Ramos (cell line): ENCODE data around the gene PGS1.

ENCODE experiments used
- in situ Hi-C: fragments of 300-500 bp; cut with MboI; formaldehyde crosslinking; loops from one replicate; pipeline ENCODE4 v1.14.3; 2022; ENCODE audit warnings: low sequenced_read_pairs; ENCODE audit not compliant: unreplicated experiment

PGS1 gene

GRCh38 chr17:78422267-78422605, 43.8 kb downstream of the PGS1 start:
- in situ Hi-C loops = loop anchor here (10.0 kb wide), 1 partner anchor 337 kb away; no protein-coding TSS in a partner anchor

- in situ Hi-C loops = loop anchor here (10.0 kb wide), 1 partner anchor 338 kb away; no protein-coding TSS in a partner anchor
Observed at GRCh38 chr17:78422872-78423588, 44.6 kb downstream of the PGS1 start.

GRCh38 chr17:78423961-78424675, 45.7 kb downstream of the PGS1 start:
- in situ Hi-C loops = loop anchor here (10.0 kb wide), 1 partner anchor 339 kb away; no protein-coding TSS in a partner anchor

GRCh38 chr17:78425429-78425828, 47.0 kb downstream of the PGS1 start:
- in situ Hi-C loops = loop anchor here (10.0 kb wide), 1 partner anchor 341 kb away; no protein-coding TSS in a partner anchor

GRCh38 chr17:78426293-78426879, 47.9 kb downstream of the PGS1 start:
- in situ Hi-C loops = loop anchor here (10.0 kb wide), 1 partner anchor 342 kb away; no protein-coding TSS in a partner anchor

GRCh38 chr17:78427140-78427539, 48.7 kb downstream of the PGS1 start:
- in situ Hi-C loops = loop anchor here (10.0 kb wide), 1 partner anchor 342 kb away; no protein-coding TSS in a partner anchor

- in situ Hi-C loops = loop anchor here (10.0 kb wide), 1 partner anchor 343 kb away; no protein-coding TSS in a partner anchor
Observed at GRCh38 chr17:78428025-78428575, 49.7 kb downstream of the PGS1 start.

GRCh38 chr17:78428836-78429617, 50.6 kb downstream of the PGS1 start:
- in situ Hi-C loops = loop anchor here (10.0 kb wide), 1 partner anchor 344 kb away; no protein-coding TSS in a partner anchor

- in situ Hi-C loops = loop anchor here (10.0 kb wide), 1 partner anchor 345 kb away; no protein-coding TSS in a partner anchor
Observed at GRCh38 chr17:78429618-78429995, 51.2 kb downstream of the PGS1 start.

- in situ Hi-C loops = no loop called here
Observed at GRCh38 chr17:78430892-78431691, 52.6 kb downstream of the PGS1 start.

- in situ Hi-C loops = no loop called here
Observed at GRCh38 chr17:78431692-78431958, 53.2 kb downstream of the PGS1 start.

GRCh38 chr17:78432226-78433012, 54.0 kb downstream of the PGS1 start:
- in situ Hi-C loops = no loop called here

GRCh38 chr17:78433013-78433727, 54.7 kb downstream of the PGS1 start:
- in situ Hi-C loops = no loop called here

- in situ Hi-C loops = no loop called here
Observed at GRCh38 chr17:78433780-78434335, 55.4 kb downstream of the PGS1 start.

GRCh38 chr17:78434455-78435329, 56.2 kb downstream of the PGS1 start:
- in situ Hi-C loops = no loop called here

GRCh38 chr17:78435330-78436005, 57.0 kb downstream of the PGS1 start:
- in situ Hi-C loops = no loop called here
